A549 (cell line): Measurements from ENCODE around the gene EYA2. TPM values are rescaled to one million over a fixed set of nuclear protein-coding genes. Genes with fewer than 3 reads are reported as not detected.

Experiments
- ATAC-seq, 2 experiments: fragments of 200-7000 bp in 1 of 2; fragments of >200 bp in 1 of 2; cut with Nextera tagmentation in 1 of 2; cut with Tn5 transposase in 1 of 2; 3 replicates each; pipeline versions ENCODE4 v1.8.0 to v1.9.1; 2018 to 2020; ENCODE audit warnings: mild to moderate bottlenecking in 1 of 2, moderate library complexity in 1 of 2
- CTCF ChIA-PET: fragments of 300-600 bp; sonication (Branson Sonifier 250); formaldehyde crosslinking; extraction: SDS; loops from one replicate; lab custom pipeline; 2021; ENCODE audit warnings: antibody characterized with exemption, inconsistent platforms; lab: Yijun Ruan, JAX
- POLR2A ChIA-PET: fragments of 350-600 bp; formaldehyde crosslinking; extraction: SDS; loops from one replicate; lab custom pipeline; 2021; ENCODE audit warnings: antibody characterized with exemption, inconsistent platforms; lab: Yijun Ruan, JAX
- DNase-seq, 2 experiments: peaks; one replicate each; pipeline versions ENCODE4 v3.0.0 to v3.0.0-alpha.2; 2011 to 2016; ENCODE audit warnings: low read depth in 1 of 2, low spot score in 1 of 2
- FAIRE-seq: peaks from 2 replicates; lab custom pipeline; 2011; peaks lifted over from hg19 to GRCh38; lab: Jason Lieb, UNC
- H3K27ac ChIP-seq, 2 experiments: fragments of >200 bp; sonication (Bioruptor Twin); formaldehyde crosslinking; 3 replicates each; pipeline ENCODE4 v1.5.1; 2016 to 2017
- H3K4me1 ChIP-seq: fragments of >200 bp; sonication (Bioruptor Twin); formaldehyde crosslinking; 3 replicates; pipeline ENCODE4 v1.6.1; 2016
- H3K4me2 ChIP-seq: fragments of >200 bp; sonication (Bioruptor Twin); formaldehyde crosslinking; 3 replicates; pipeline ENCODE4 v1.6.1; 2016
- H3K4me3 ChIP-seq: fragments of >200 bp; sonication (Bioruptor Twin); formaldehyde crosslinking; 3 replicates; pipeline ENCODE4 v1.5.1; 2016
- H3K9me3 ChIP-seq: fragments of >200 bp; sonication (Bioruptor Twin); formaldehyde crosslinking; 3 replicates; pipeline ENCODE4 v1.6.1; 2016
- BHLHE40 ChIP-seq: IDR thresholded peaks from 2 replicates; pipeline ENCODE4 v1.6.1; 2012; ENCODE audit warnings: low read depth, low read length, inconsistent platforms
- CEBPB ChIP-seq, 2 experiments: fragments of >200 bp in 1 of 2; sonication (Bioruptor Twin) in 1 of 2; formaldehyde crosslinking in 1 of 2; IDR thresholded peaks; 2 replicates each; pipeline ENCODE4 v1.6.1; 2012 to 2016
- CHD2 ChIP-seq: fragments of 150-350 bp; IDR thresholded peaks from 2 replicates; pipeline ENCODE4 v1.6.1; 2014; ENCODE audit warnings: low read length; ENCODE audit not compliant: partially characterized antibody
- FOXS1 ChIP-seq: fragments of 250-450 bp; sonication (Bioruptor Pico); IDR thresholded peaks from 2 replicates; pipeline ENCODE4 v1.5.0; 2020; ENCODE audit warnings: mild to moderate bottlenecking, moderate library complexity
- HEYL ChIP-seq: fragments of 250-450 bp; sonication (Bioruptor Pico); IDR thresholded peaks from 2 replicates; pipeline ENCODE4 v1.8.0; 2021; ENCODE audit warnings: mild to moderate bottlenecking, moderate library complexity
- HMGXB4 ChIP-seq: fragments of 250-450 bp; sonication (Bioruptor Pico); IDR thresholded peaks from 2 replicates; pipeline ENCODE4 v1.5.0; 2021; ENCODE audit warnings: mild to moderate bottlenecking, moderate library complexity, borderline replicate concordance
- JUN ChIP-seq, 2 experiments: fragments of >200 bp; sonication (Bioruptor Twin); formaldehyde crosslinking; IDR thresholded peaks; 2 replicates in 1 of 2; 3 replicates in 1 of 2; pipeline ENCODE4 v1.6.1; 2016 to 2017
- JUNB ChIP-seq: fragments of >200 bp; sonication (Bioruptor Twin); formaldehyde crosslinking; IDR thresholded peaks from 2 replicates; pipeline ENCODE4 v1.6.1; 2016
- MAX ChIP-seq: IDR thresholded peaks from 2 replicates; pipeline ENCODE4 v1.6.1; 2012
- NFE2L2 ChIP-seq: fragments of 150-350 bp; conservative IDR thresholded peaks from 2 replicates; pipeline ENCODE4 v1.6.1; 2014; ENCODE audit warnings: low read length
- NPAS2 ChIP-seq: fragments of 250-450 bp; sonication (Bioruptor Pico); IDR thresholded peaks from 2 replicates; pipeline ENCODE4 v1.8.0; 2022; ENCODE audit warnings: mild to moderate bottlenecking, moderate library complexity, borderline replicate concordance
- PBX3 ChIP-seq: IDR thresholded peaks from 2 replicates; pipeline ENCODE4 v1.6.1; 2012
- SMC3 ChIP-seq: fragments of >200 bp; sonication (Bioruptor Twin); formaldehyde crosslinking; IDR thresholded peaks from 3 replicates; pipeline ENCODE4 v1.6.1; 2018; ENCODE audit warnings: inconsistent platforms
- SREBF2 ChIP-seq: fragments of 450-650 bp; IDR thresholded peaks from 2 replicates; pipeline ENCODE4 v1.6.1; 2014; ENCODE audit warnings: mild to moderate bottlenecking, moderate library complexity
- ZC3H11A ChIP-seq: fragments of 450-650 bp; IDR thresholded peaks from 2 replicates; pipeline ENCODE4 v1.6.1; 2014; ENCODE audit warnings: antibody characterized with exemption, mild to moderate bottlenecking
- ZNF302 ChIP-seq: fragments of 250-450 bp; sonication (Bioruptor Pico); IDR thresholded peaks from 2 replicates; pipeline ENCODE4 v1.9.0; 2021; ENCODE audit warnings: inconsistent platforms, mild to moderate bottlenecking, moderate library complexity
- ZSCAN20 ChIP-seq: fragments of 250-450 bp; sonication (Bioruptor Pico); IDR thresholded peaks from 2 replicates; pipeline ENCODE4 v1.8.0; 2022; ENCODE audit warnings: mild to moderate bottlenecking, moderate library complexity
- WGBS: methylation state at CpG from one replicate; pipeline ENCODE4 v1.1.6; 2017; ENCODE audit errors: missing lambda C conversion rate; 5-methylcytosine and 5-hydroxymethylcytosine counted together
- polyA plus RNA-seq, 4 experiments: library from polyadenylated mRNA; depleted of rRNA in 3 of 4; stranded (reverse); fragments of >200 nt; fragmentation: RNase III in 1 of 4; extraction: RNeasy Plus Mini Kit Qiagen cat#74134 plus additional on column Dnase treatment in 1 of 4; gene quantifications; 2 replicates in 3 of 4; 3 replicates in 1 of 4; pipeline ENCODE4 v1.2.3, GENCODE V29; 2011 to 2017
- TF ChIP-seq, protein P1 (sequence below): fragments of 450-650 bp; IDR thresholded peaks from 2 replicates; pipeline ENCODE4 v1.6.1; 2014; ENCODE audit warnings: antibody characterized with exemption
- TF ChIP-seq, protein P2 (sequence below): IDR thresholded peaks from 2 replicates; pipeline ENCODE4 v1.6.1; 2012; ENCODE audit warnings: low read depth, borderline replicate concordance
- TF ChIP-seq, protein P3 (sequence below): fragments of >200 bp; sonication (Bioruptor Twin); formaldehyde crosslinking; IDR thresholded peaks from 3 replicates; pipeline ENCODE4 v1.6.1; 2016

The EYA2 gene
- polyA plus RNA-seq, 2 of the 4 experiments (the other 2 are of a cell fraction), result 4.5 to 4.6 TPM

GRCh38 chr20:47070176-47070575 lies 175.5 kb downstream of the EYA2 start:
- DNase-seq (no peak), FAIRE-seq (no peak)
- no peak overlapping the region for H3K4me3 ChIP-seq
- H3K4me2 ChIP-seq, result no peak overlapping the region
- TF ChIP-seq CEBPB (IDR thresholded peaks at IDR 0.05) (no peak), SREBF2 (no peak), ZNF302 (CRISPR knock-in tag) (no peak), HEYL (no peak), JUNB (no peak), NFE2L2 (no peak)
- TF ChIP-seq, all 56 proteins: peak for 0
- CTCF ChIA-PET, result no interaction called here
- ATAC-seq, result no peak
- H3K9me3 ChIP-seq, result peaks cover 40% of the 10 kb centered on the region
- H3K27ac ChIP-seq, result no peak overlapping the region
- WGBS, result 89% methylated on average over 3 of the region's 3 CpGs
- POLR2A ChIA-PET, result no interaction called here
- H3K4me1 ChIP-seq, result no peaks in the 10 kb centered on the region

GRCh38 chr20:47071646-47072185 lies 177.1 kb downstream of the EYA2 start:
- ATAC-seq (no peak), DNase-seq (no peak), FAIRE-seq (no peak)
- TF ChIP-seq, protein P1, sequence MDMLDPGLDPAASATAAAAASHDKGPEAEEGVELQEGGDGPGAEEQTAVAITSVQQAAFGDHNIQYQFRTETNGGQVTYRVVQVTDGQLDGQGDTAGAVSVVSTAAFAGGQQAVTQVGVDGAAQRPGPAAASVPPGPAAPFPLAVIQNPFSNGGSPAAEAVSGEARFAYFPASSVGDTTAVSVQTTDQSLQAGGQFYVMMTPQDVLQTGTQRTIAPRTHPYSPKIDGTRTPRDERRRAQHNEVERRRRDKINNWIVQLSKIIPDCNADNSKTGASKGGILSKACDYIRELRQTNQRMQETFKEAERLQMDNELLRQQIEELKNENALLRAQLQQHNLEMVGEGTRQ, result no peak
- no peak for TF ChIP-seq SMC3
- no peak for TF ChIP-seq CHD2
- no peak for TF ChIP-seq BHLHE40
- TF ChIP-seq JUN (IDR thresholded peaks at IDR 0.05), result no peak
- TF ChIP-seq MAX, result no peak
- no peak overlapping the region for H3K27ac ChIP-seq
- H3K4me3 ChIP-seq, result no peak overlapping the region
- H3K9me3 ChIP-seq, result peaks cover 40% of the 10 kb centered on the region
- CTCF ChIA-PET, result no interaction called here
- WGBS, result 75% methylated on average over 6 of the region's 10 CpGs
- POLR2A ChIA-PET, result no interaction called here
- H3K4me2 ChIP-seq, result no peak overlapping the region
- no peaks in the 10 kb centered on the region for H3K4me1 ChIP-seq

DNA sequence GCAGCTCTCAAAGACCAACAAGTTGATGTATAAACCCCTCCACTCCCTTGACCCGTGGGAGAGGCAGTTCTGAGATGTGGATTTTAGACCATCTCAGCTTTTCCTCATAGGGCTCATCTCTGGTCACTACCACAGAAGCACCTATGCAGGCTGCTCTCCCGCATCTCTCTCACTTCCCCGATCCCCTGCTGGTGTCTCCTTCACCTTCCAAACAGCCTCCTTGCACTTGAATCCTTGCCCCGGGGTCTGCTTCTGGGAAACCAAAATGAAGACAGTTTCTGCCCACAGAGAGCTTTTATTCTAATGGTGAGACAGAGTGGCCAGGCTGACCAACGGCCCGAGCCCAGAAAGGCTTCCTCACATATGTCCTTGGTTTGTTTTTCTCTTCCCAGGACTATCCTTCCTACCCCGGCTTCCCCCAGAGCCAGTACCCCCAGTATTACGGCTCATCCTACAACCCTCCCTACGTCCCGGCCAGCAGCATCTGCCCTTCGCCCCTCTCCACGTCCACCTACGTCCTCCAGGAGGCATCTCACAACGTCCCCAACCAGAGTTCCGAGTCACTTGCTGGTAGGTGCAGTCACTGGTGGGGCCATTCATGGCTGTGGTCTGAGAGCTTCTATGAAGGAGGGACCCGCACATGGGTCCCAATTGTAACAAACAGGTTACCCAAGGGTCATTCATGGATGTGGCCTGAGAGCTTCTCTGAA lies 179.3 kb downstream of the EYA2 start:
- 80% methylated on average over 16 of the region's 16 CpGs for whole genome bisulfite sequencing
- Histone ChIP-seq H3K4me2 (no peak overlapping the region), H3K27ac (no peak overlapping the region), H3K9me3 (peaks cover 20% of the 10 kb centered on the region), H3K4me3 (no peak overlapping the region), H3K4me1 (no peaks in the 10 kb centered on the region)
- TF ChIP-seq, protein P2, sequence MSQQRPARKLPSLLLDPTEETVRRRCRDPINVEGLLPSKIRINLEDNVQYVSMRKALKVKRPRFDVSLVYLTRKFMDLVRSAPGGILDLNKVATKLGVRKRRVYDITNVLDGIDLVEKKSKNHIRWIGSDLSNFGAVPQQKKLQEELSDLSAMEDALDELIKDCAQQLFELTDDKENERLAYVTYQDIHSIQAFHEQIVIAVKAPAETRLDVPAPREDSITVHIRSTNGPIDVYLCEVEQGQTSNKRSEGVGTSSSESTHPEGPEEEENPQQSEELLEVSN, result no peak
- no peak for TF ChIP-seq ZC3H11A
- no peak for TF ChIP-seq FOXS1
- TF ChIP-seq NPAS2 (CRISPR knock-in tag), result no peak
- TF ChIP-seq, protein P3, sequence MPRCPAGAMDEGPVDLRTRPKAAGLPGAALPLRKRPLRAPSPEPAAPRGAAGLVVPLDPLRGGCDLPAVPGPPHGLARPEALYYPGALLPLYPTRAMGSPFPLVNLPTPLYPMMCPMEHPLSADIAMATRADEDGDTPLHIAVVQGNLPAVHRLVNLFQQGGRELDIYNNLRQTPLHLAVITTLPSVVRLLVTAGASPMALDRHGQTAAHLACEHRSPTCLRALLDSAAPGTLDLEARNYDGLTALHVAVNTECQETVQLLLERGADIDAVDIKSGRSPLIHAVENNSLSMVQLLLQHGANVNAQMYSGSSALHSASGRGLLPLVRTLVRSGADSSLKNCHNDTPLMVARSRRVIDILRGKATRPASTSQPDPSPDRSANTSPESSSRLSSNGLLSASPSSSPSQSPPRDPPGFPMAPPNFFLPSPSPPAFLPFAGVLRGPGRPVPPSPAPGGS, result no peak
- TF ChIP-seq CHD2, result no peak
- TF ChIP-seq BHLHE40, result no peak
- CTCF ChIA-PET, result interaction anchor here (0.8 to 1.6 kb wide), 2 partner anchors 18 to 316 kb away, joined by 3 to 5 read pairs; no protein-coding TSS in a partner anchor
- FAIRE-seq, result no peak
- DNase-seq, result no peak
- POLR2A ChIA-PET, result no interaction called here
- ATAC-seq, result no peak

DNA sequence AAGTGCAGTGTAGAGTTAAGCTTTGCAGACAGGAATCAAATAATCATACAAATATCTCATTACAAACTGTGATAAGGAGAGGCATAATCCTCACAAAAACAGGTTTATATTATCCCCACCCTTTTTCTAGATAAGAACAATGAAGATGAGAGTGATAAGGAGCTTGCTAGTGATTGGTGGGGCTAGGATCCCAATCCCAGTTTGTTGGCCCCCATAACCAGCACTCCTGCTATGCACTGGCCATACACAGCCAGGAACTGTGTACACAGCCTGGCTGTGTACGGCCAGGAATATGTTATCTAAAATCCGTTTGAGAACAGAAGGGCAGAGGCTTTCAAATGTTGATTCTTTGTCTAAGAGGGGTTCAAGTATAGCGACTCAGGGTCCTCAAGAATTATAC lies 180.6 kb downstream of the EYA2 start:
- FAIRE-seq (no peak), DNase-seq (no peak), ATAC-seq (no peak)
- TF ChIP-seq ZSCAN20 (CRISPR knock-in tag) (no peak), JUN (IDR thresholded peaks at IDR 0.05) (no peak), HMGXB4 (CRISPR knock-in tag) (no peak), PBX3 (no peak)
- TF ChIP-seq, protein P1, result no peak
- TF ChIP-seq, protein P3, result no peak
- POLR2A ChIA-PET, result no interaction called here
- no peaks in the 10 kb centered on the region for H3K4me1 ChIP-seq
- no peak overlapping the region for H3K27ac ChIP-seq
- H3K9me3 ChIP-seq, result peaks cover 8% of the 10 kb centered on the region; the same call in 1 of the 3 replicates
- no peak overlapping the region for H3K4me2 ChIP-seq
- WGBS, result 39% methylated on average over 3 of the region's 3 CpGs
- CTCF ChIA-PET, result no interaction called here
- H3K4me3 ChIP-seq, result no peak overlapping the region
